ENCODE measurements around the gene SRPK2.

- TF ChIP-seq CTCF (IDR thresholded peaks at IDR 0.05), result no peak
- no peak for TF ChIP-seq EZH2 (IDR thresholded peaks at IDR 0.05; ENCODE audit: borderline replicate concordance, insufficient read depth, low read depth, low read length, poor library complexity, severe bottlenecking)
Measured at GRCh38 chr7:105164751-105165150, 224.0 kb downstream of the SRPK2 start.
